K562 (cell line): ENCODE data around the gene ETS1. TPM values are rescaled to one million over a fixed set of nuclear protein-coding genes. Genes with fewer than 3 reads are reported as not detected.

Experiments
- ATAC-seq: fragments of 200-7000 bp; cut with Tn5 transposase; 3 replicates; pipeline ENCODE4 v1.9.1; 2020; ENCODE audit warnings: moderate library complexity
- BruUV-seq: library from RNA; stranded (reverse); fragments of 400-500 nt; replicated peaks from 2 replicates; lab custom pipeline; 2021; lab: Mats Ljungman, UMichigan
- CTCF ChIA-PET: fragments of 300-600 bp; formaldehyde crosslinking; extraction: SDS; loops from one replicate; lab custom pipeline; 2021; ENCODE audit warnings: low intra/inter-chr PET ratio; lab: Yijun Ruan, JAX
- POLR2A ChIA-PET: fragments of 300-600, 350-650 bp; sonication (Branson Sonifier 250); formaldehyde crosslinking; extraction: SDS; loops from one replicate; lab custom pipeline; 2021; ENCODE audit warnings: antibody characterized with exemption, inconsistent platforms; lab: Yijun Ruan, JAX
- DNase-seq, 4 experiments: peaks; one replicate each; pipeline versions ENCODE4 v3.0.0 to v3.0.0-alpha.2; 2011 to 2018; ENCODE audit warnings: low spot score in 3 of 4, mixed read lengths in 3 of 4; ENCODE audit errors: extremely low read depth in 1 of 4
- FAIRE-seq: peaks from 2 replicates; lab custom pipeline; 2011; peaks lifted over from hg19 to GRCh38; lab: Jason Lieb, UNC
- H2AFZ ChIP-seq: 2 replicates; pipeline ENCODE4 v1.6.0; 2011; ENCODE audit warnings: low read depth, low read length, control low read depth, inconsistent platforms
- H3K27ac ChIP-seq: fragments of 200-600 bp; 3 replicates; pipeline ENCODE4 v1.8.0; 2011; ENCODE audit warnings: low read depth, mild to moderate bottlenecking, control low read depth, inconsistent platforms, low read length, moderate library complexity, mixed read lengths; ENCODE audit errors: extremely low read depth
- H3K27me3 ChIP-seq, 2 experiments: fragments of 300-600 bp in 1 of 2; 2 replicates in 1 of 2; 3 replicates in 1 of 2; pipeline versions ENCODE4 v1.6.0 to v1.8.0; 2011; ENCODE audit warnings: inconsistent platforms in 2 of 2, low read length in 2 of 2, mild to moderate bottlenecking in 1 of 2, mixed read lengths in 1 of 2, moderate library complexity in 1 of 2; ENCODE audit not compliant: control insufficient read depth in 2 of 2, insufficient read depth in 2 of 2
- H3K36me3 ChIP-seq: fragments of 300-600 bp; 3 replicates; pipeline ENCODE4 v1.8.0; 2011; ENCODE audit warnings: mild to moderate bottlenecking, low read length, inconsistent platforms; ENCODE audit not compliant: control insufficient read depth, insufficient read depth
- H3K4me1 ChIP-seq, 2 experiments: fragments of 200-600 bp in 1 of 2; replicated peaks in 1 of 2; 2 replicates in 1 of 2; 3 replicates in 1 of 2; pipeline versions ENCODE4 v1.5.1 to v1.8.0; 2011; ENCODE audit warnings: inconsistent platforms in 2 of 2, low read length in 2 of 2, mild to moderate bottlenecking in 1 of 2, mixed read lengths in 1 of 2, moderate library complexity in 1 of 2; ENCODE audit not compliant: control insufficient read depth in 2 of 2, insufficient read depth in 2 of 2
- H3K4me2 ChIP-seq: 2 replicates; pipeline ENCODE4 v1.6.1; 2011; ENCODE audit warnings: low read length, control low read depth, inconsistent platforms, mixed read lengths; ENCODE audit not compliant: insufficient read depth
- H3K4me3 ChIP-seq: fragments of 200-600 bp; sonication (generic), shearing (Covaris generic); 2 replicates; pipeline ENCODE4 v1.5.1; 2016; ENCODE audit warnings: control low read depth, inconsistent platforms
- H3K79me2 ChIP-seq: fragments of 200-600 bp; 3 replicates; pipeline ENCODE4 v1.8.0; 2011; ENCODE audit warnings: low read length, inconsistent platforms; ENCODE audit not compliant: control insufficient read depth, insufficient read depth
- H3K9ac ChIP-seq, 2 experiments: 2 replicates each; pipeline versions ENCODE4 v1.6.0 to v1.6.1; 2011; ENCODE audit warnings: low read depth in 2 of 2, low read length in 2 of 2, control low read depth in 1 of 2, inconsistent platforms in 1 of 2, mild to moderate bottlenecking in 1 of 2, mixed read lengths in 1 of 2; ENCODE audit not compliant: insufficient read depth in 1 of 2
- H3K9me1 ChIP-seq: one replicate; pipeline ENCODE4 v1.6.0; 2011; ENCODE audit warnings: inconsistent platforms, mild to moderate bottlenecking, low read length, moderate library complexity; ENCODE audit not compliant: control insufficient read depth, insufficient read depth
- H3K9me3 ChIP-seq: replicated peaks from 2 replicates; pipeline ENCODE4 v1.5.1; 2011; ENCODE audit warnings: low read depth, low read length, inconsistent platforms; ENCODE audit not compliant: control insufficient read depth, insufficient read depth
- H4K20me1 ChIP-seq: replicated peaks from 2 replicates; pipeline ENCODE4 v1.6.1; 2011; ENCODE audit warnings: low read length, inconsistent platforms, mixed read lengths; ENCODE audit not compliant: control insufficient read depth, insufficient read depth
- FOXK2 ChIP-seq, 2 experiments: fragments of 450-650 bp; IDR thresholded peaks in 1 of 2; conservative IDR thresholded peaks in 1 of 2; 2 replicates each; pipeline ENCODE4 v1.6.1; 2016; ENCODE audit warnings: low read depth in 2 of 2, mild to moderate bottlenecking in 1 of 2
- GABPB1 ChIP-seq: sonication (generic); formaldehyde crosslinking; IDR thresholded peaks from 2 replicates; pipeline ENCODE4 v1.8.0; 2022; ENCODE audit warnings: mild to moderate bottlenecking, missing genetic modification reagents
- HINFP ChIP-seq: fragments of 450-650 bp; conservative IDR thresholded peaks from 2 replicates; pipeline ENCODE4 v1.6.1; 2016; ENCODE audit warnings: missing genetic modification characterization, low read depth, mild to moderate bottlenecking, control low read depth, missing compliant biosample characterization
- HMGN3 ChIP-seq: IDR thresholded peaks from 2 replicates; pipeline ENCODE4 v1.6.1; 2011; ENCODE audit warnings: borderline replicate concordance, low read depth, mild to moderate bottlenecking, mixed read lengths, low read length; ENCODE audit not compliant: insufficient read length; ENCODE audit errors: extremely low read depth
- MEIS2 ChIP-seq: fragments of 450-650 bp; IDR thresholded peaks from 2 replicates; pipeline ENCODE4 v1.6.1; 2014; ENCODE audit warnings: mild to moderate bottlenecking; ENCODE audit not compliant: partially characterized antibody
- ZNF184 ChIP-seq: sonication (generic); formaldehyde crosslinking; IDR thresholded peaks from 2 replicates; pipeline ENCODE4 v1.5.0; 2020; ENCODE audit warnings: missing genetic modification reagents
- WGBS: fragments of 100-300 bp; shearing (Covaris generic); methylation state at CpG from one replicate; pipeline ENCODE4 v1.1.6; 2016; ENCODE audit warnings: low coverage, mixed read lengths; ENCODE audit not compliant: insufficient coverage; ENCODE audit errors: missing lambda C conversion rate; 5-methylcytosine and 5-hydroxymethylcytosine counted together
- in situ Hi-C: fragments of 300-500 bp; cut with MboI; formaldehyde crosslinking; loops from 4 replicates; pipeline ENCODE4 v1.15.0; 2018; ENCODE audit warnings: inconsistent platforms, mixed read lengths
- intact Hi-C: fragments of 100-400 bp; cut with micrococcal nuclease; formaldehyde crosslinking; loops from 2 replicates; pipeline ENCODE4 v1.14.2; 2022
- polyA plus RNA-seq, 8 experiments: library from polyadenylated mRNA; depleted of rRNA in 4 of 8; stranded (reverse) in 5 of 8; unstranded in 3 of 8; fragments of >200 nt; fragmentation: Nextera tagmentation in 2 of 8; fragmentation: Illumina TruSeq in 1 of 8; extraction: Ambion mirVana in 2 of 8; extraction: Trizol in 1 of 8; gene quantifications; 2 replicates each; pipeline versions ENCODE4 v1.2.1 to v1.2.3, GENCODE V29; 2011 to 2014; ENCODE audit warnings: inconsistent platforms in 1 of 8, missing spikeins in 1 of 8
- total RNA-seq, 7 experiments: library from RNA; depleted of rRNA in 6 of 7; stranded (reverse); fragments of >200 nt in 6 of 7; fragmentation: Illumina TruSeq in 2 of 7; extraction: Trizol in 2 of 7; gene quantifications; 2 replicates each; pipeline versions ENCODE4 v1.2.1 to v1.2.3, GENCODE V29; 2011 to 2021; ENCODE audit warnings: low replicate concordance in 1 of 7
- TF ChIP-seq, protein P1 (sequence below): sonication (generic); formaldehyde crosslinking; IDR thresholded peaks from 2 replicates; pipeline ENCODE4 v1.8.1; 2022; ENCODE audit warnings: missing genetic modification reagents
- TF ChIP-seq, protein P2 (sequence below): fragments of 250-450 bp; sonication (Bioruptor Pico); IDR thresholded peaks from 2 replicates; pipeline ENCODE4 v1.9.0; 2021; ENCODE audit warnings: mild to moderate bottlenecking
- TF ChIP-seq, protein P3 (sequence below): fragments of 150-350 bp; IDR thresholded peaks from 2 replicates; pipeline ENCODE4 v1.6.1; 2014; ENCODE audit warnings: low read depth, mild to moderate bottlenecking, low read length, borderline replicate concordance

ETS1 gene
- total and polyA plus RNA-seq, 9 of the 15 experiments (the other 6 are each of a cell fraction or from before 2014, with no cell fraction given) = 0.04 to 1.4 (median 0.23) TPM

- no peak for TF ChIP-seq HINFP
- no peak for TF ChIP-seq ZNF184 (CRISPR knock-in tag)
- TF ChIP-seq, protein P1, sequence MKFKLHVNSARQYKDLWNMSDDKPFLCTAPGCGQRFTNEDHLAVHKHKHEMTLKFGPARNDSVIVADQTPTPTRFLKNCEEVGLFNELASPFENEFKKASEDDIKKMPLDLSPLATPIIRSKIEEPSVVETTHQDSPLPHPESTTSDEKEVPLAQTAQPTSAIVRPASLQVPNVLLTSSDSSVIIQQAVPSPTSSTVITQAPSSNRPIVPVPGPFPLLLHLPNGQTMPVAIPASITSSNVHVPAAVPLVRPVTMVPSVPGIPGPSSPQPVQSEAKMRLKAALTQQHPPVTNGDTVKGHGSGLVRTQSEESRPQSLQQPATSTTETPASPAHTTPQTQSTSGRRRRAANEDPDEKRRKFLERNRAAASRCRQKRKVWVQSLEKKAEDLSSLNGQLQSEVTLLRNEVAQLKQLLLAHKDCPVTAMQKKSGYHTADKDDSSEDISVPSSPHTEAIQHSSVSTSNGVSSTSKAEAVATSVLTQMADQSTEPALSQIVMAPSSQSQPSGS = no peak
- no peak for TF ChIP-seq GABPB1 (CRISPR knock-in tag)
- TF ChIP-seq FOXK2 (conservative IDR thresholded peaks at IDR 0.05 in 1 of 2, IDR thresholded peaks at IDR 0.05 in 1 of 2; ENCODE audit: low read depth in 2 of 2) = no peak
- TF ChIP-seq, all 486 proteins: peak for 0
Observed at GRCh38 chr11:128520206-128520887, 67.0 kb downstream of the ETS1 start (continued).

DNA sequence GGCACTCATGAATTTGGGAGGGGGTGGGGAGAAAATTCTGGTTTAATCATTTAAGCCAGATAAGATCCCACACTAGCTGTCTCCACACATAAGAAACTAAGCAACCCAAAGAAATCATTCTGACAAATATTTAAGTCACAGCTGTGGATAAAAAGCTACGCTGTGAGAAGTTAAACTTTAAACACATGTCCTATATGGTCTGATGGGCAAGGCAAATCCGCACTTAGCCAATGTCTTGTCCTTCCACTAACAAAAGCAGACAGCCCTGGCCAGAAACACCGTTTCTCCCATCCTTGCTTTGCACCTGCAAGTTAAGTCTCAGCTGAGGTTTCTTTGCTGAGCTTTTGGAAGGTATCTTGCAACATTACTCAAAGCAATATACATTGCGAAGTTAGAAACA, 68.0 kb downstream of the ETS1 start:
- Histone ChIP-seq H3K4me3 (no peak overlapping the region), H3K4me2 (no peak overlapping the region), H3K9ac (no peak overlapping the region), H3K36me3 (no peaks in the 10 kb centered on the region), H3K9me3 (no peaks in the 10 kb centered on the region), H4K20me1 (no peaks in the 10 kb centered on the region), H3K9me1 (no peaks in the 10 kb centered on the region), H3K27me3 (no peaks in the 10 kb centered on the region; a peak in 1 of 5 replicates), H3K79me2 (no peaks in the 10 kb centered on the region), H2AFZ (no peak overlapping the region), H3K4me1 (peaks cover 5 to 12% of the 10 kb centered on the region in 2 experiments; a peak in 3 of 5 replicates), H3K27ac (no peak overlapping the region)
- in situ Hi-C loops = no loop called here
- CTCF ChIA-PET = no interaction called here
- no peak for FAIRE-seq
- ATAC-seq = no peak
- intact Hi-C loops = no loop called here
- 3% methylated on average over 4 of the region's 4 CpGs for WGBS
- no peak for DNase-seq
- BruUV-seq = no TSS peak
- POLR2A ChIA-PET = no interaction called here
- TF ChIP-seq, protein P2, sequence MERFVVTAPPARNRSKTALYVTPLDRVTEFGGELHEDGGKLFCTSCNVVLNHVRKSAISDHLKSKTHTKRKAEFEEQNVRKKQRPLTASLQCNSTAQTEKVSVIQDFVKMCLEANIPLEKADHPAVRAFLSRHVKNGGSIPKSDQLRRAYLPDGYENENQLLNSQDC (CRISPR knock-in tag) = no peak
- TF ChIP-seq, protein P3, sequence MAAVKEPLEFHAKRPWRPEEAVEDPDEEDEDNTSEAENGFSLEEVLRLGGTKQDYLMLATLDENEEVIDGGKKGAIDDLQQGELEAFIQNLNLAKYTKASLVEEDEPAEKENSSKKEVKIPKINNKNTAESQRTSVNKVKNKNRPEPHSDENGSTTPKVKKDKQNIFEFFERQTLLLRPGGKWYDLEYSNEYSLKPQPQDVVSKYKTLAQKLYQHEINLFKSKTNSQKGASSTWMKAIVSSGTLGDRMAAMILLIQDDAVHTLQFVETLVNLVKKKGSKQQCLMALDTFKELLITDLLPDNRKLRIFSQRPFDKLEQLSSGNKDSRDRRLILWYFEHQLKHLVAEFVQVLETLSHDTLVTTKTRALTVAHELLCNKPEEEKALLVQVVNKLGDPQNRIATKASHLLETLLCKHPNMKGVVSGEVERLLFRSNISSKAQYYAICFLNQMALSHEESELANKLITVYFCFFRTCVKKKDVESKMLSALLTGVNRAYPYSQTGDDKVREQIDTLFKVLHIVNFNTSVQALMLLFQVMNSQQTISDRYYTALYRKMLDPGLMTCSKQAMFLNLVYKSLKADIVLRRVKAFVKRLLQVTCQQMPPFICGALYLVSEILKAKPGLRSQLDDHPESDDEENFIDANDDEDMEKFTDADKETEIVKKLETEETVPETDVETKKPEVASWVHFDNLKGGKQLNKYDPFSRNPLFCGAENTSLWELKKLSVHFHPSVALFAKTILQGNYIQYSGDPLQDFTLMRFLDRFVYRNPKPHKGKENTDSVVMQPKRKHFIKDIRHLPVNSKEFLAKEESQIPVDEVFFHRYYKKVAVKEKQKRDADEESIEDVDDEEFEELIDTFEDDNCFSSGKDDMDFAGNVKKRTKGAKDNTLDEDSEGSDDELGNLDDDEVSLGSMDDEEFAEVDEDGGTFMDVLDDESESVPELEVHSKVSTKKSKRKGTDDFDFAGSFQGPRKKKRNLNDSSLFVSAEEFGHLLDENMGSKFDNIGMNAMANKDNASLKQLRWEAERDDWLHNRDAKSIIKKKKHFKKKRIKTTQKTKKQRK = no peak
- TF ChIP-seq HMGN3 (no peak), MEIS2 (no peak)
